ENCODE results near the gene E2F6.

Gene E2F6

DNA sequence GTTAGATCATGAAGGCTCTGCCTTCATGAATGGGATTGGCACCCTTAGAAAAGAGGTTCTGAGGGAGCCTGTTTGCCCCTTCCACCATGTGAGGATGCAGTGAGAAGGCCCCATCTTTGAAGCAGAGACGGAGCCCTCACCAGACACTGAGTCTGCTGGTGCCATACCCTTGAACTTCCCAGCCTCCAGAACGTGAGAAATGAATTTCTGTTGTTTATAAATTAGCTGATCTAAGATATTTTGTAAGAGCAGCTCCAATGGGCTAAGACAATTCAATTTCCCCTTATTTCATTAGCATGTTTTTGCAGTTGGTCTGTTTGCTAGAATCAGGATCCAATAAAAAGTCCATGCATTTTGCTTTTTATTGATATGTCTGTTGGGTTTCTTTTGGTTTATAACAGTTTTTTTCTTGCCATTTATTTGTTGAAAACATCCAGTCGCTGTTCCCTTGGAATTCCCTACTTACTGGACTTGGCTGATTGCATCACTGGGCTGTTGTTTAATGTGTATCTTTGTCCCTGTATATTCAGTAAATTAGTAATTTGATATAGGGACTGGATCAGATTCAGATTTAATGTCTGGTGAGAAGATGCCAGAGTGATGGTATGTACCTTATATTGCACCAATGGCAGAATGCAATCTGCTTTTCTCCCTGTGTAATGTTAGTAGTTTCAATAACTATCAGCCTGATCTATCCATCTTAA lies 43.8 kb upstream of the E2F6 start:
- H3K4me3 ChIP-seq (ENCODE audit: control insufficient read depth, low read depth, low read length), result no peak overlapping the region
- DNase-seq (ENCODE audit: low read depth), result no peak
- TF ChIP-seq, protein P1, sequence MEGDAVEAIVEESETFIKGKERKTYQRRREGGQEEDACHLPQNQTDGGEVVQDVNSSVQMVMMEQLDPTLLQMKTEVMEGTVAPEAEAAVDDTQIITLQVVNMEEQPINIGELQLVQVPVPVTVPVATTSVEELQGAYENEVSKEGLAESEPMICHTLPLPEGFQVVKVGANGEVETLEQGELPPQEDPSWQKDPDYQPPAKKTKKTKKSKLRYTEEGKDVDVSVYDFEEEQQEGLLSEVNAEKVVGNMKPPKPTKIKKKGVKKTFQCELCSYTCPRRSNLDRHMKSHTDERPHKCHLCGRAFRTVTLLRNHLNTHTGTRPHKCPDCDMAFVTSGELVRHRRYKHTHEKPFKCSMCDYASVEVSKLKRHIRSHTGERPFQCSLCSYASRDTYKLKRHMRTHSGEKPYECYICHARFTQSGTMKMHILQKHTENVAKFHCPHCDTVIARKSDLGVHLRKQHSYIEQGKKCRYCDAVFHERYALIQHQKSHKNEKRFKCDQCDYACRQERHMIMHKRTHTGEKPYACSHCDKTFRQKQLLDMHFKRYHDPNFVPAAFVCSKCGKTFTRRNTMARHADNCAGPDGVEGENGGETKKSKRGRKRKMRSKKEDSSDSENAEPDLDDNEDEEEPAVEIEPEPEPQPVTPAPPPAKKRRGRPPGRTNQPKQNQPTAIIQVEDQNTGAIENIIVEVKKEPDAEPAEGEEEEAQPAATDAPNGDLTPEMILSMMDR (conservative IDR thresholded peaks at IDR 0.05; ENCODE audit: control insufficient read depth, insufficient read depth, low read depth, low read length), result no peak

DNA sequence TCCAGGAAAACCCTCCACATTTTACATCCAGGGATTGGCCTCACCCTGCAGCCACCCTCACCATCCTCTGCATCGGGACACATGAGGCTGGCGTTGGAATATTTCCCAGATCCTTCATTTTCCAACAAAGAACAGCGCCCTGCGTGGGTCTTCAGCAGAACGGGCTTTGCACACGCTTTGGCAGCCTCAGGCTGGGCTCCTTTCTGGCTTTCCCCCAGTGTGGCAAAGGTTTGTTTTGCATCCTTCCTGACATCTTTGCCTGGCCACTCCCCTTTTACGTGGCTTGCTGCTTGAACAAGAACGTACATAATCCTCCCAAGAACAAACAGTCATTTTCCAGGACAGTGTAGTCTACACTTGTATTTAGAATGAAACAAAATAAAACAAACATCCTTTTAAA lies 42.3 kb upstream of the E2F6 start:
- TF ChIP-seq, protein P1 (conservative IDR thresholded peaks at IDR 0.05; ENCODE audit: control insufficient read depth, insufficient read depth, low read depth, low read length), result no peak
- no peak overlapping the region for H3K4me3 ChIP-seq (ENCODE audit: control insufficient read depth, low read depth, low read length)
- DNase-seq (ENCODE audit: low read depth), result no peak

DNA sequence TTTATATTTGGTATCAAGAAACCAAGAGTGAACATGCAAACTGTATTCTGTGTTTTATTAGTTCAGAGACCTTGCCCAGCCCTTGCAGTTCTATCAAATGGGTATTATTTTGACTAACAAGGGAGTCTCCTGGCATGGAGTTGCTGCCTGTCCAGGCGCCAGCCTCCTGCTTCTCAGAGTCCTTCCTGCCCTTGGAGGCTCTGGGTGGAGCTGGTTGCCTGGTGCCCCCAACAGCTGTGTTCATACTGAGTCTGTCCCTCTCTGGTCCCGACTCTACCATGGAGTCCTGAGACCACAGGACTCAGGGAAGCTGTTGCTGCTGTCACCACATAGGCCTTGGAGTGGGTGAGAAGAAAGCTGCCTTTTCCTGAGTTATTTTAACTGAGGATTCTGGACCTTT lies 41.6 kb upstream of the E2F6 start:
- H3K4me3 ChIP-seq (ENCODE audit: control insufficient read depth, low read depth, low read length), result no peak overlapping the region
- no peak for DNase-seq (ENCODE audit: low read depth)

DNA sequence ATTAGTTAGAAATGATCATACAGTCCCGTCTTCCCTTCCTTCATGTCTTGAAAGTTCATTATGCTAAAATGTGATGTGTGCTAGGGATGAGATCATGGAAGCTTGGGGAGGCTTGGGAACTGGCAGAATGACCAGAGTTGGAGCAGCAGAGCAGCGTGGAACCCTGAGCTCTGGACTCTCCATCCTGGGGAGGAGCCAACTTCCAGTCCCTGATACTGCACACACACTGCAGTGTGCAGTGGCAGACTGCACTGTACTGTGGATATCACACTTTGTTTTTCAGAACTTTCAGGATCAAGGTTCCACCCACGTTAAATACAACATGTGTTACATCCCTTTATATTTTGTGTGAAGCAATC lies 40.6 kb upstream of the E2F6 start:
- H3K4me3 ChIP-seq (ENCODE audit: control insufficient read depth, low read depth, low read length), result no peak overlapping the region
- TF ChIP-seq, protein P1 (conservative IDR thresholded peaks at IDR 0.05; ENCODE audit: control insufficient read depth, insufficient read depth, low read depth, low read length), result no peak
- no peak for DNase-seq (ENCODE audit: low read depth)

More for the DNA sequence above, 41.6 kb upstream of the E2F6 start:
- TF ChIP-seq, protein P1 (conservative IDR thresholded peaks at IDR 0.05; ENCODE audit: control insufficient read depth, insufficient read depth, low read depth, low read length), result no peak

DNA sequence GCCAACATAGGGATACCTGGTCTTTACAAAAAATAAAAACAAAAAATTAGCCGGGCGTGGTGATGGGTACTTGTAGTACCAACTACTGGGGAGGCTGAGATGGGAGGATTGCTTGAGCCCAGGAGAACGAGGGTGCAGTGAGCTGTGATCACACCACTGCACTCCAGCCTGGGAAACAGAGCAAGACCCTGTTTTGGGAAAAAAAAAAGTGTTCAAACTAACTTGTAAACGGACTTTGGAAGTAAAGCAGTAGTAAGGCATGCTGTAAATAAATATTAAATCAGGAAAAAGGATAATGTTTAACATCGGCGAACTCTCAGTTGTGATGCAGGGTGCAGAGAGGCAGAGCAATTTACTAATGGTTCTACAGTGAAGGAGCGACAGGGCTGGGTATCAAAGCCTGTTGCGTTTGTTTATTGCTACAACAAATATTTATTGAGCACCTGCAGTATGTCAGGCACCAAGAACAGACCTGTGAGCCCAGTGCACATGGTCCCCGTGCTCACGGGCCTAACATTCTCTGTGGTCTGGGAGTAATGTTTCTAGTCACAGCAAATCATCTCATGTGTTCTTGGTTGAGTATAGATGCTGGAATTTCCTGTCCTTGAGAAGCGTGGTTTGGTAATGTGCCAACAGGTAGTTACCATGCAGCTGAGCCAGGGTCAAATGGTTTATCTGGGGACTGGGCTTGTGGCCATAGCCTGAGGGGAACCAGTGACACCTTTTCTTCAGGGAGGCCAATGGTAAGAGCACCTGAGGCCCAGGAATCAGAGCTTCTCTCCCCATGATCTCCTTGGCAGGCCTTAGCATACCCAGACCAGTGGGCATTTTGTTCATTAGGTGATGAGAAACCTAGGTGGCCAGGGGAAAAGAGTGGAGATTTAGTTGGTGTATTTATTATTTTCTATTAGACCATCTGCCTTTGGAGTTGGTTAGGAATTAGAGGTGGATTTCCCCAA lies 40.0 kb upstream of the E2F6 start:
- H3K4me3 ChIP-seq (ENCODE audit: control insufficient read depth, low read depth, low read length), result no peak overlapping the region
- no peak for DNase-seq (ENCODE audit: low read depth)
- TF ChIP-seq, protein P1 (conservative IDR thresholded peaks at IDR 0.05; ENCODE audit: control insufficient read depth, insufficient read depth, low read depth, low read length), result no peak

DNA sequence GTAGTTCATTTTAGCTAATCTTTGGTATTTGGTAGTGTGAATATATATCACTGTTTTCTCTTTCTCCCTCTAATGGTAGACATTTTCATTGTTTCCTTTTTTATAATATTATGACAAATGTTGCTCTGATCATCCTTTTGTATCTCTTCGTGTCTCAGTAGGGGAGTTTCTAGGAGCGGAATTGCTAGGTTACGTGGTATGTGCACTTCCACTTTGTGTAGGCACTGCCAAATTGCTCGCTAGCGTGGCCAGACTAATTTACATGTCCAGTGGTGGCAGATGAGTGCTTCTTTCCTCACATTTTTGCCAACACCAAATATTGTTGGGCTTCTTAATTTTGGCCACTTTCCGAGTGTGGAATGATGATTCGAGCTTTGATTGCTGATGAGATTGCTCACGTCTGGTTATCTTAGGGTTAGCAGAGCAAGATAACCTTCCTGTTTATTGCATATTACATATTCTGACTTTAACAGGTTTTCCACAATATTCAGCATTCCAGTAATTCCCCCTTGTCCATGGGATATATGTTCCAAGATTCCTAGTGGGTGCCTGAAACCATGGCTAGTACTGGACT lies 37.5 kb upstream of the E2F6 start:
- H3K4me3 ChIP-seq (ENCODE audit: control insufficient read depth, low read depth, low read length), result no peak overlapping the region
- no peak for DNase-seq (ENCODE audit: low read depth)
- TF ChIP-seq, protein P1 (conservative IDR thresholded peaks at IDR 0.05; ENCODE audit: control insufficient read depth, insufficient read depth, low read depth, low read length), result no peak

Measured in fibroblast of mammary gland (primary cell).